NT2/D1 (cell line): ENCODE results near the gene NR3C1.

Experiments
- SUZ12 ChIP-seq: IDR thresholded peaks from 2 replicates; pipeline ENCODE4 v1.6.1; 2011; ENCODE audit not compliant: insufficient read length, insufficient read depth; ENCODE audit errors: extremely low read depth
- ZNF274 ChIP-seq: IDR thresholded peaks from 2 replicates; pipeline ENCODE4 v1.6.1; 2011; ENCODE audit warnings: mild to moderate bottlenecking, low read depth, low read length

GRCh38 chr5:143349177-143349576, 54.3 kb downstream of the NR3C1 start:
- TF ChIP-seq ZNF274 (no peak), SUZ12 (no peak)
